Stimulated activated CD4-positive, alpha-beta T cell treated with anti-CD3 and anti-CD28 coated beads, TNF-alpha, amount 100 ng/mL, for 1 hour (primary cell): ENCODE results near the gene DOCK9.

ENCODE experiments used
- DNase-seq, 3 donors: peaks; one replicate each; pipeline ENCODE4 v3.0.0-alpha.2; 2020; ENCODE audit warnings: low read depth in 3 of 3, low spot score in 1 of 3

DOCK9 gene

DNA sequence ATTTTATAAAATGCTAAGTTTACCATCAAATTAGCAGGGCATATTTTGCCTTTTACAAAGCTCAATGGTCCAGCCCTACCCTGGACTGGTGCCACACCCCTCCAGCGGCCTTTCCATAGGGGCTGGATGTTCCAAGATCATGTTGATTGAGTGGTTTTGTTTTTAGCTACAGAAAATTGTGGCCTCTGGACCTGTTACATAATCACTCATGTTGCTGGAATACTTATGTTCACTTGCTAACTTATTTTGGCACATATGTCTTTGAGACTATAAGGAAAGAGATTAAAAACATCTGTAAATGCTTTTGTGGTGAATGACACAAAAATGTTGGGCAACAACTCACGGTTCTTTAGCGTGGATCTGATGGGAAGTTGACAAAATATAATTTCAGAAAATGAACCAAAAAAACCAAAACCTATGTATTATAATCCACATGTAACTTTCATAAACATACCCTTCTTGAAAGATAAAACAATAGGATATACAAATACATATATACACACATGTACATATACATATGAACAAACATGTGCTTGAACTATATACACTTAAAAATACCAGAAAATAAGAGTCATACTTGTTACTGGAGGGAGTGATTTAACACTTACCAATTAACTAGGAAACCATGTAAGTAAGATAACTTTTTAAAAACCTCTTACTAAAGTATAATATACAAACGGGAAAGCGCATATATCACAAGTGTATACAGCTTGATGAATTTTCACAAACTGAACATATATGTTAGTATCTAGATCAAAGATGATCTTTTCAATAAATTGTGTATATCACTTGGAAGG is 178.8 kb downstream of the DOCK9 start:
- no peak for DNase-seq

DNA sequence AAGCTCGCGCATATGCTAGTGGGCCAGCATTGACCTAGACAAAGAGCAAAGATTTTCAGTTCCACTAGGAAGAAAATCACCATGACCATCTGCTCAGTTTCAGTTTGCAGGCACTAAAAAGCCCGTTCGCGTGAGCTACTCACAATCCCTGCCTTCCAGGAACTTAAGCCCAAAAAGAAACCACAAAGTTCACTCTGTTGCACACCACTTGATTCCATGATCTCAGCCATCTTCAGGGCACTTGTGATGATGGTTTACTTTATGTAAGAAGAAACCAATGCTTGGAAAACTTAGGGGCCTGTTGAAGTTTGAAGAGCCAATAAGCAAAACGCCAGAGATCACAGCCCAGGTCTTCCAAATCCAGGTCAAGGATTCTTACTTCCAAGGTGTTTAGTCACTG is 180.4 kb downstream of the DOCK9 start:
- no peak for DNase-seq

DNA sequence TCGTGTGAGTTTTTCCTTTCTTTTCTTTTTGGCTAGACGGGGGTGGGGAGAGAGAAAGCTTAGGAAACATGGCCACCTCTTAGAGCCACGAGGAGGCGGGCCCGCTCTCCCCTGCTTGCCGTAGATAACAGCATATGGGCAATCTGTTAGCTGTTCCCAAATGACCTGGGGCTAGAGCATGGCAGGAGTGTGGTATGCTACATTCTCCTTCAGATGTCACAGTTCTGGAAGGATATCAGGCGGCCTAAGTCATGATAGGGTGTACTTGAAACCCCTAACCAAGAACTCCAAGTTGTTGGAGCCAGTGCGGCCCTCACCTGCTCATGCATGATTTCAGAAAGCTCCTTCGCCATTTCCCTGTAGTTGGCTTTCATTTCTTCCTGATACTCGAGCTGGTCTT is 181.1 kb downstream of the DOCK9 start:
- DNase-seq, result no peak

DNA sequence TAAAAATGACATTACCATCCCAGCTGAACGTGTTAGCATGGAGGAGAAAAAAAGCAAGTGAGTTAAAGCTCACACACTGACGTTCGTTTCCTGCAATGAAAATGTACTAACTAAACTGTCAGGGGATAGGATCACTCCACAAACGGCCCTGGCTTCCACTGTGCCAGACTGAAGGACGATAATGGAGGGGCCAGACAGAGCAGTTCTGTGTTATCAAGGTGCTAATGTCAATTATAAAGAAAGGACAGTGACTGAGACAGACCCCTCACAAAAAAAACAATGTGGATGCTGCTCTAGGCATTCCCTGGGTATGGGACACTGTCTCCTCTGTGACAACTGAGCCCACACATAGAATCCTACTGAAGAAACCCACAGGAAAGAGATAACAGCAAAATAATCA is 181.7 kb downstream of the DOCK9 start:
- no peak for DNase-seq

DNA sequence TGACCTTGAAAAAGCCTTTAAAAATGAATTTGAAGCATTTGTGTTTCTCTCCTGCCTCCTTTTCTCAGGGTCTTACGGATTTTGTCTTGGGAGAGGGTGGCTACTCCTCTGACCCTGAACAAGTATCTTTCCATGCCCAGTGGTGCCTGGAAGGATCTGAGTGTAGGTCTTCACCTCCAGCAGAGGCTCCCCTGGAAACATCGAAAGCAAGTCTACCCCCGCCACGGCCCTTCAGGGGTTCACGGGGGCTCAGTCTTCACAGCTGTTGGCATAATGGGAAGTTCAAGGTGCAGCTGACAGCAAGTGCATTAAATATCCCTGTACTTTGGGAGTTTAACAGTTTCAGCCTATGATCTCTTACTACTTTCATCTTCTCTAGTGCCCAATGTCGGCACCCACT is 182.6 kb downstream of the DOCK9 start:
- DNase-seq, result no peak

DNA sequence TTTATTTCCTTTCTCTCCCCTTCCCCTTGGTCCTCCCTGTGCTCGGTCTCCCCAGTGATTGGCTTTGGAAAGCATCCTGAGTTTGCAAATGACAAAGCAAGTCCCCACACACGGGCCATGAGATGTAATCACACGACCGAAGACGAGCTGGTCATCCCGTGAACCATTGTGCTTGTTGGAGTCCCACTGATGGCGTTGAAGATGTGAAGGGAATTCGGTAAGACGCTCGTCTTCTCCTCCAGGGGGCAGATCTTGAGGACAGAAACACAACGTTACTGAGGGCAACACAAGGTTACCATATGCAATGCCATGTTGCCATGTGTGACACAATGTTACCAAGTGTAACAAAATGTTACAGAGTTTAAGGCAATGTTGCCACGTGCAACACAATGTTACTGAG is 183.4 kb downstream of the DOCK9 start:
- DNase-seq, result no peak

DNA sequence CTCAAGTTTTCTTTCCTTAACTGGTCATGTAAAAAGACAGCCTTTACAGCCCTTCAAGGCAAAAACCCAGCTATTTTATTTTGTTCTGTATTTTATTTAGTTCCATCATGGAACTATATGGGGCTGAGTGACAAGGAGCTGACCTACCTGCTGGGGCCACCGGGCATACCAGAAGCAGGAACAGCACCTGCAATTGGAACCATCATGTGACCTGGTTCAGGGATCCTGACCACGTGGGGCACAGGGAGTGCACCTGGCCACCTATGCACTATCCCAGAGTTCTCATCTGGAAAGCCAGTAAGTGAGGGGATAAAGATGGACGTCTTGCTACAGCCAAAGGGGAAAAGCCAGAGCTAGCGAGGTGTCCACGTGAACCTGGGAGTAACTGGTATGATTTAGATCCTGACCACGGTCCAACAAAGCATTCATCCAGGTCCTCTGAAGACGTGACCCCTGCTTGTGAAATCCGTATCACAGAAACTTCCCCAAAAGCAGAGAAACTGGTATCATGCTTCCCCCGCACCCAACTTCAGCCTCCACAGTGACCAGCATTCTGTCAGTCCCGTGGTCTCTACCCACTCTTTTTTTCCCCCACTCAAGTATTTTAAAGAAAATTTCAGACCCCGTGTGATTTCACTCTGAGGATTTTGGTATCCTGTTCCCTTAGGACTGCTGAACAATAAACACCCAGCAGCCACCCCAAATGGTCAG is 184.9 kb downstream of the DOCK9 start:
- DNase-seq, result no peak

DNA sequence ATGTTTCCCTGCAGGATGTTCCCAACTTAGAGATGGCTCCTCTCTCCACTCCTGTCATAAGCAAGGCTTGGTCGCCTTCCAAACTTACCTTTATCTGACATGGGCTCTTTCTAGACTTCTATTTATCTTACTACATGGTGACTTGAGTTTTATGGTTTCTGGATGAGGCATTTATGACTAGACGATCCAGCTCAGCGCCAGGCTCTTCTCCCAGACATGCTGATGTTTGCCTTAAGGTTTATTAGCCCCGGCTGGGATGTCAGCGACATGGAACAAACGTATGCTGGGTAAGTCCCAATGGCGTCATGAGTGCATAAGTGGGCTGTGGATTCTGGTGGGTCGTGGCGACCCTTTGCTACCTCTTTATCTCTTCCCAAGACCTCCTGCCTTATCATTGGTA is 185.5 kb downstream of the DOCK9 start:
- DNase-seq, result no peak

DNA sequence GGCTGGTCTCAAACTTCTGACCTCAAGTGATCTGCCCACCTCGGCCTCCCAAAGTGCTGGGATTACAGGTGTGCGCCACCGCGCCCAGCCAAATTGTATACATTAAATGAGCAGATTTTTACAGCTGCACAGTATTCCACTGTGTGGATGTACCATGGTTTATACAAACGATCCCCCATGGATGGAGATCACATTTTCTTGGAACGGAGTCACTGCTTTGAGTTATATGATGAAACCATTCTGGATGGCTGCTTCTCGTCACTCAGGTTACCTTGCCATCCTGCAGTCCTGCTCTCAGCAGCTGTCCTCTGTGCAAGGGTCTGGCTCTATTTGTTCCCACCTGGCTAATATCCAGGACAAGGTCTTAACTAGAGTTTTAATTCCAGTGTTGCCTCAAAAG is 186.3 kb downstream of the DOCK9 start:
- no peak for DNase-seq

DNA sequence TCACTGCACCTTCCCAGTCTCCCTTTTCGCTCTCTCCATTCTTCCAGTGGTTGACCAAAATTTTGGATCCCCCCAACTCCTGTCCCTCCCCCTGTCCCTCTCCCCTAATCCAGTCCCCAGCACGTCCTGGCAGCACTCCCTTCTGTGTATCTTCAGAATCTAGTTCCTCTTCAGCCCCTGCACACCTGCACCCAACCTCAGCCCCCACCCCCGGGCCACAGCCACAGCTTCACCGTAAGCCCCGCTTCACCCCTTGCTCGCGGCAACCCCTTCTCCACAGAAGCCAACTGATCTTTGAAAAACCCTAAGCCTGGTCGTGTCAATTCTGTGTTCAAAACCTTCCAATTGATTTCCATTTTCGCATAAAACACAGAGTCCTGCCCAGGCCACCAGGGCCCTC is 189.9 kb downstream of the DOCK9 start:
- no peak for DNase-seq

DNA sequence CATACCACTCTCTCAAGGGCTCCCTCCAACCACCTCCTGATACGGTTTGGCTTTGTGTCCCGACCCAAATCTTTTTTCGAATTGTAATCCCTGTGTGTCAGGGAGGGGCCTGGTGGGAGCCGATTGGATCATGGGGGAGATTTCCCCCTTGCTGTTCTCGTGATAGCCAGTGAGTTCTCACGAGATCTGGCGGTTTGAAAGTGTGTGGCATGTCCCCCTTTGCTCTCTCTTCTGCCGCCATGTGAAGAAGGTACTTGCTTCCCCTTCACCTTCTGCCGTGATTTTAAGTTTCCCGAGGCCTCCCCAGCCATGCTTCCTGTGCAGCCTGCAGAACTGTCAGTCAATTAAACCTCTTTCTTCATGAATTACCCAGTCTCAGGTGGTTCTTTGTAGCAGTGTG is 190.7 kb downstream of the DOCK9 start:
- no peak for DNase-seq

DNA sequence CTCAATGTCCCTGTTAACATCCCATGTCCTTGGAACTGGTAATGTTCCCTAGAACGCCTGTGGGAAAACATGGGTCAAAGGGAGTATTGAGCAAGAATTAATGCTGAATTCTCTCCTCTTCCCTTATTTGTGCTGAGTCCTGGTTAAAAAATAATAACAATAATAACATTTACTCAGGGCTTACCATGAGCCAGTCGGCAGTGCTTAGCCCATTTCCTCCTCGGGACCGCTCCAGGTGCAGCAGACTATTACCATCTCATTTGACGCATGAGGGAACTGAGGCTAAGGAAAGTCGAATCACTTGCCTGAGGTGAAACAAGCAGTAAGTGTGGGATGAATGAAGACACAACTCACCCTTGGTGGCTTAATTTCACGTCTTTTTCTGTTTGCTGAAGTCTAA is 191.8 kb downstream of the DOCK9 start:
- DNase-seq, result no peak

DNA sequence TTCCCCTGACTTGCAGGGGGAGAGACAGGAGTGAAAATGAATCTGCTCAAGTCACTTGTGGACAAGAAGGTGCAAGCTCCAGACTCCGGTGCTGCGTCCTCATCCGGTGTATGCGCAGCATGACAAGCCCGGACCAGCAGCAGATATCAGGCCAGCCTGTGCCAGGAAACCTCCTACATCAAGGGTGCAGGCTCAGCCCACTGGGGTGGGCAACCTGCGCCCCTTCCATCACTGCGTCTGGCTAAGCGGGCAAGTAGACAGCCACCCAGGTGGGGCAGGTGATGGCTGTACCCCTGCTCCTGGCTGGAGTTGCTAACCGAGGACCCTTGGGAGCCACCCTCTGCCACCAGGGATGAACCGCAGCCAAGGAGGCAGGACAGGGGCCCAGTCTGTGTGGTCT is 192.5 kb downstream of the DOCK9 start:
- DNase-seq, result no peak

DNA sequence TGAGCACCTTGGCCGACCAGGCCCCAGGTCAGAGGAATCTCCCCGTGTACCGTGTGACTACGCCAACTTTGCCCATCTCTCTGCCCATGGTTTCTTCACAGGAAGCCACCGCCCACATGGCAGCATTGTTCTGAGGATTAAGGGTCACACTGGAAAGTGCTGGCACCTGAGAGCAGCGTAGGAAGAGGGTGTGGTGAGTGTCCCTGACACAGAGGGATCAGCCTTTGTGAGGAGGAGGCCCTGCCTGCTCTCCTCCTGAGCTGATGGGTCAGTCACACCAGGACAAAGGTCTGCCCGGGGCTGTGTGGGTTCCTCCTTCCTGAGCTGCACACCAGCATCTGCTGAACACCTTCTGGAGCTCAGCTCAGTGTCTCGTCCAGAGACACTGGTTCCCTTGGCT is 193.2 kb downstream of the DOCK9 start:
- no peak for DNase-seq

DNA sequence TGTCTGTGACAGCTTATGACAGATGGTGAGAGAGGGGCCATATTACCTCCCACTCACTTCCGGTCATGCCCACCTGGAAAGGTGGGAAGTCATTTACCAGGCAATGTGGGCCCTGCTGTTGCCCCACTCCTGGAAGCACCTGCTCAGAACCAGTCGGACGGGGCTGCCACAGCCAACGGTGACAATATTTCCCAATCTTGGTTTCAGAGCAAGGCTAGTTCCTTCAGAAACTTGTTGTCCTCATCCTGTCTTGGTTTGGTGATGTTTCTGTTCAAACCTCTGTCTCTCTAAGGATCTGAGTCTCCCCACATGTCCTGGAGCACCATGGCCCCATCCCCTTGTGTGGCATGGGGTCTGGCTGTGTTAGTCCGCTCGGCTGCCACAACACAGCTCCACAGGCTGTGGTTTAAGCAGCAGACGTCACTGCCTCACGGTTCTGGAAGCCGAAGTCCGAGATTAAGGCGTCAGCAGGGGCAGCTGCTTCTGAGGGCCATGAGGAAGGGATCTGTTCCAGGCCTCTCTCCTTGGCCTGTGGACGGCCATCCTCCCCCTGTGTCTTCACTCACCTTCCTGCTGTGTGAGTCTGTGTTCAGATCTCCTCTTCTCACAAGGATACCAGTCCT is 193.9 kb downstream of the DOCK9 start:
- DNase-seq, result no peak

DNA sequence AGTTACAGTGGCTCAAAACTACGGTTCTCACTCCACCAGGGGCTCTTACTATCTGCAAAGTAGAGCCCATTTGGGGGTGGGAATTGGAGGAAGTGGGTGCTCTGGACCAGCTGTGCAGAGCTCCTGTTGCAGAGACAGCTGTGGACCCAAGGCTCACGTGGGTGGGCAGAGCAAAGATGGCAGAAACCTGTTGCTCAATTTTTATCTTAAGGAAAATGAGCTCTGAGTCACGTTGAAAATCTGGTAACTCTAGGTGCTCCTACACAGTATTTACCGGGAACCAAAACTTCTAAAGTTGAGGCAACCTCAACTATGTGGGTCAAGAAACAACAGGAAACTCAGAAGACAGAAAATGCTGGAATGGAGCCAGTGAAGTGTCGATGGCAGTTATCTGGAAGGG is 195.2 kb downstream of the DOCK9 start:
- DNase-seq, result no peak

DNA sequence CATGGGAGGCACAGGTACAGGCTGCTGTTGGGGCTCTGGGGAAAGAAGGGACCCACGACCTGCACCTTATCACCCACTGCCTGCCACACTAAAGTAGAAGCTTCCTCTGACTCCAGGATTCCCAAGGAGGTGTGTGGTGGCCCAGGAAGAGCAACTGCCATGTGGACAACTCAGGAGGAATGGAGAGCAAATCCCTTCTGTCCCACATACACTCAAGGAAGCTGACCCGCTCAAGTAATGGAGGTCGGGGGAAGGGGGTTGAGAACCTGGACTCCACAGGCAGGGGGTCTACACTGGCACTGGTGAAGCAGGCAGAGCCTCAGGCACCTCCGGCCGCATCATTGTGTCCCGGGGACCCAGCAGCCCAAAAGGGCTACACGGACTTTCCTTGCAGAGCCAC is 196.0 kb downstream of the DOCK9 start:
- no peak for DNase-seq

DNA sequence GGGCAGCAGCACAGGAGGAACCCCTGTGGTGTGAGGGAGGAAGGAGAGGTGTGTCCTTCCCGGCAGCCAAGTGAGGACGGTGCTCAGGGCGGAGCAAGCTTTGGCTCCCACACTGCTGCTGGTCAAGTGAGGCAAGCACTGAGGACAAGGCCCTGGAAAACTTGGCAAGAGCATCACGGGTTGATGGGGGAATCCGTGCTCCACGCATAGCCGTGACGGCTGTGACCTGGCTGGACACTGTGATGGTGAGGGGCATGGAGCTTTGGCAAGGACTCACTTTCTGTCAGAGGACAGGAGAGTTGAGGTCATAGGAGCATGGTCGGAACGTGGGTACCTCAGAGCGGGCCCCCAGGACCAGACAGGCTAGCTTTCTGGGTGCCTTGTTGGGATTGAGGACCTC is 196.4 kb downstream of the DOCK9 start:
- DNase-seq, result no peak

DNA sequence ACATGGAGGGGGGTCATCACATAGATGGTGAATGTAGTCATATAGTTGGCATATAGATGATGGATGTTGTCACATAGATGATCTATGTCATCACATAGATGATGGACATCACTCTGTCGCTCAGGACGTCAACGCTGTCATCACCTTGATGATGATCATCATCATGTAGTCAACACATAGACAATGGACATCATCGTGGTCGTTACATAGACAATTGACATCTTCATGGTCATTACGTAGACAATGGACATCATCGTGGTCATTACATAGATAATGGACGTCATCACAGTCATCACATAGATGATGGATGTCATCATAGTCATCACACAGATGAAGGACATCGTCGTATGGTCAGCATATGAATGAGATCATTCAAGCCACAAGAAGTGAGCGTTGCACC is 196.8 kb downstream of the DOCK9 start:
- DNase-seq, result no peak

DNA sequence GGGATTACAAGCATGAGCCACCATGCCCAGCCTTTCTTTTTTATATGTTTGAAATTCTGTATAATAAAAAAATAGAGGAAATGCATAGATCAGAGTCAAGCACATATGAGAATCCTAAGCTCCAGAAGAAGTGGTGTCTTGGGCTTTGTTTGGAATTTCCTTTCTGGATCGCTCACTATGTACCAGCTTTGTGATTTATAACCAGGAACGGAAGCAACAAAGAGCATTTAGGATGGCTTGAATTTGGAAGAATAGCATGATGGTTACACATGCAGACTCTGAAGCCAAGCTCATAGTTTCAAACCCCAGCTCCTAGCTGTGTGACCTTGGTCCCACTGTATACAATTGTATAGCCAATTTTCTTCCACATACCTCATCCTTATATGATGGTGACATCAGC is 197.4 kb downstream of the DOCK9 start:
- no peak for DNase-seq

DNA sequence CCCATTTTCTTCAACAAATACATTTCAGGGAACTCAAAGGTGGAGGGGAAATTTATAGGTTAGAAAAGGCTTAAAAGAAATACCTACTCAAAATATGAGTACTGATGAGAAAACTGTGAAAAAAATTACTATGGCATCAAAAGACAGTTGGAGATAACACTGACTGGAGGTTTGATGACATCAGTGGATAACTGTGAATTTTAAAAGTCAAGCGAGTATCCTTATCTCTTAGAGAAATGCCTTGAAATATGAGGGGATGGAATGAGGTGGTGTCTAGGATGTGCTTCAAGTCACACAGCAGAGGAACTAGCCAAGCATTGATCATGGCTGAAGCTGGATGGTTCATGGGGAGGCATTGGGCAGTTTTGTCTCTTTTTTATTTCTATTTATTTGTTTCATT is 198.2 kb downstream of the DOCK9 start:
- no peak for DNase-seq

DNA sequence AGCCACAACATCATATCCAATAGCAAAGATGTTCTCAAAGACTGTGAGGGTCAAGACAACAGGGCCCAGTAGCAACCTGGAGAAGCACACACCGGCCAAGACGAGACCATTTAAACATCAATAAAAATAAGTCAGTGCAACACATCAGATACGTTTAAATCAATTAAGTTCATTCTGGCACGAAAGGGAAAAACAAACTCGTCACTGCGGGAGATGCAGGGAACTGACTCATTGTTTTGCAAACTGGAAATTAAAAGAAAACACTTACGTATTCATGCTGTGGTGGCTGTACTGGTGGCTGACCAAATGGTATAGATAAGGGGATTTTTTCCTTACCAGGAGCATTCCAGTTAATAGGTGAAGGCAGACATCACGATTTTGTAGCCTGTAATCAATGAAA is 199.1 kb downstream of the DOCK9 start:
- DNase-seq, result no peak

DNA sequence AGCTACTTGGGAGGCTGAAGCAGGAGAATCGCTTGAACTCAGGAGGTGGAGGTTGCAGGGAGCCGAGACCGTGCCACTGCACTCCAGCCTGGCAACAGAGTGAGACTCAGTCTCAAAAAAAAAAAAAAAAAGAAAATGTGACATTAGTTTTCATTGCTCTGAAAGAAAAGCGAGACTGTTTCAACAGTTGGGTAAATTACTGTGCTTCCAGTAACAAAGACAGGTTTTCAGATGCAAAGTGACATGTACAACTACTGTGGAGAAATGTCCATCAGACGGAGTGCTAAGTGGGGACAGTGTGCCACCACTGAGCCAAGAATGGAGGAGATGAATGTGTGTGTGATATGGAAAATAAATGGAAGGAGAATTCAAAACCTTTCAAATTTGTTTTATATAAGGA is 201.2 kb downstream of the DOCK9 start:
- no peak for DNase-seq
